SH-SY5Y (cell line): ENCODE results near the gene HLA-A.

Source experiments
- GATA2 ChIP-seq: IDR thresholded peaks from 2 replicates; pipeline ENCODE4 v1.6.1; 2011; ENCODE audit warnings: mild to moderate bottlenecking, low read depth, low read length
- GATA3 ChIP-seq: IDR thresholded peaks from 2 replicates; pipeline ENCODE4 v1.6.1; 2011; ENCODE audit warnings: low read depth, mild to moderate bottlenecking, low read length, moderate library complexity

- TF ChIP-seq GATA2, result no peak
- TF ChIP-seq GATA3, result no peak
These were observed 25.8 kb downstream of the HLA-A start for GRCh38 chr6:29968130-29968529.
